ENCODE data around the gene MED10. TPM values are rescaled to one million over a fixed set of nuclear protein-coding genes. Genes with fewer than 3 reads are reported as not detected.

MED10 gene
- total and polyA plus RNA-seq, 2 experiments from 2014 or later: 16.0 to 58.1 TPM

DNA sequence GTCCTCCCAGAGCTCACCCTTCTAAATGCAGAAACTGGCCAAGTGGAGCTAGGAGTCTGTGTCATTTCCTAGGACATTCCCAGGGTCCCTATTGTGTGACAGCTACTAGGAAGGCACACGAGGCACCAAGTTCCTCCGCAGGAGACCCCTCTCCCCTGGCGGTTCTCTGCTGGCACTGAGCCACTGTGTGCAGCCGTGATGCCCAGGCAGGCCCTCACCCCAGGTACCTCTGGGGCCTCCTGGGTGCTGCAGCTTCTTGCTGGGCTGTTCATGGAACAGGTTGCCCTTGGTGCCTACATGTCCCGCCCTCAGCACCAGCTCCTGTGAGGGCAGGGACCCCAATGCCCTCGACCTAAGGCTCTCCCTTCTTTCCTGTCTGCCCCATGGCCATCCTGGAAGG is 23.1 kb downstream of the MED10 start:
- no peaks in the 10 kb centered on the region for H3K9me2 ChIP-seq (ENCODE audit: insufficient read depth)
- no peak overlapping the region for H3K4me2 ChIP-seq
- H3K9me3 Mint-ChIP-seq: no peaks in the 10 kb centered on the region
- H3K4me3 Mint-ChIP-seq: no peak overlapping the region
- TF ChIP-seq NANOG (IDR thresholded peaks at IDR 0.05; ENCODE audit: borderline replicate concordance): no peak
- TF ChIP-seq JUNB (IDR thresholded peaks at IDR 0.05; ENCODE audit: unreplicated experiment): no peak
- TF ChIP-seq, protein P1, sequence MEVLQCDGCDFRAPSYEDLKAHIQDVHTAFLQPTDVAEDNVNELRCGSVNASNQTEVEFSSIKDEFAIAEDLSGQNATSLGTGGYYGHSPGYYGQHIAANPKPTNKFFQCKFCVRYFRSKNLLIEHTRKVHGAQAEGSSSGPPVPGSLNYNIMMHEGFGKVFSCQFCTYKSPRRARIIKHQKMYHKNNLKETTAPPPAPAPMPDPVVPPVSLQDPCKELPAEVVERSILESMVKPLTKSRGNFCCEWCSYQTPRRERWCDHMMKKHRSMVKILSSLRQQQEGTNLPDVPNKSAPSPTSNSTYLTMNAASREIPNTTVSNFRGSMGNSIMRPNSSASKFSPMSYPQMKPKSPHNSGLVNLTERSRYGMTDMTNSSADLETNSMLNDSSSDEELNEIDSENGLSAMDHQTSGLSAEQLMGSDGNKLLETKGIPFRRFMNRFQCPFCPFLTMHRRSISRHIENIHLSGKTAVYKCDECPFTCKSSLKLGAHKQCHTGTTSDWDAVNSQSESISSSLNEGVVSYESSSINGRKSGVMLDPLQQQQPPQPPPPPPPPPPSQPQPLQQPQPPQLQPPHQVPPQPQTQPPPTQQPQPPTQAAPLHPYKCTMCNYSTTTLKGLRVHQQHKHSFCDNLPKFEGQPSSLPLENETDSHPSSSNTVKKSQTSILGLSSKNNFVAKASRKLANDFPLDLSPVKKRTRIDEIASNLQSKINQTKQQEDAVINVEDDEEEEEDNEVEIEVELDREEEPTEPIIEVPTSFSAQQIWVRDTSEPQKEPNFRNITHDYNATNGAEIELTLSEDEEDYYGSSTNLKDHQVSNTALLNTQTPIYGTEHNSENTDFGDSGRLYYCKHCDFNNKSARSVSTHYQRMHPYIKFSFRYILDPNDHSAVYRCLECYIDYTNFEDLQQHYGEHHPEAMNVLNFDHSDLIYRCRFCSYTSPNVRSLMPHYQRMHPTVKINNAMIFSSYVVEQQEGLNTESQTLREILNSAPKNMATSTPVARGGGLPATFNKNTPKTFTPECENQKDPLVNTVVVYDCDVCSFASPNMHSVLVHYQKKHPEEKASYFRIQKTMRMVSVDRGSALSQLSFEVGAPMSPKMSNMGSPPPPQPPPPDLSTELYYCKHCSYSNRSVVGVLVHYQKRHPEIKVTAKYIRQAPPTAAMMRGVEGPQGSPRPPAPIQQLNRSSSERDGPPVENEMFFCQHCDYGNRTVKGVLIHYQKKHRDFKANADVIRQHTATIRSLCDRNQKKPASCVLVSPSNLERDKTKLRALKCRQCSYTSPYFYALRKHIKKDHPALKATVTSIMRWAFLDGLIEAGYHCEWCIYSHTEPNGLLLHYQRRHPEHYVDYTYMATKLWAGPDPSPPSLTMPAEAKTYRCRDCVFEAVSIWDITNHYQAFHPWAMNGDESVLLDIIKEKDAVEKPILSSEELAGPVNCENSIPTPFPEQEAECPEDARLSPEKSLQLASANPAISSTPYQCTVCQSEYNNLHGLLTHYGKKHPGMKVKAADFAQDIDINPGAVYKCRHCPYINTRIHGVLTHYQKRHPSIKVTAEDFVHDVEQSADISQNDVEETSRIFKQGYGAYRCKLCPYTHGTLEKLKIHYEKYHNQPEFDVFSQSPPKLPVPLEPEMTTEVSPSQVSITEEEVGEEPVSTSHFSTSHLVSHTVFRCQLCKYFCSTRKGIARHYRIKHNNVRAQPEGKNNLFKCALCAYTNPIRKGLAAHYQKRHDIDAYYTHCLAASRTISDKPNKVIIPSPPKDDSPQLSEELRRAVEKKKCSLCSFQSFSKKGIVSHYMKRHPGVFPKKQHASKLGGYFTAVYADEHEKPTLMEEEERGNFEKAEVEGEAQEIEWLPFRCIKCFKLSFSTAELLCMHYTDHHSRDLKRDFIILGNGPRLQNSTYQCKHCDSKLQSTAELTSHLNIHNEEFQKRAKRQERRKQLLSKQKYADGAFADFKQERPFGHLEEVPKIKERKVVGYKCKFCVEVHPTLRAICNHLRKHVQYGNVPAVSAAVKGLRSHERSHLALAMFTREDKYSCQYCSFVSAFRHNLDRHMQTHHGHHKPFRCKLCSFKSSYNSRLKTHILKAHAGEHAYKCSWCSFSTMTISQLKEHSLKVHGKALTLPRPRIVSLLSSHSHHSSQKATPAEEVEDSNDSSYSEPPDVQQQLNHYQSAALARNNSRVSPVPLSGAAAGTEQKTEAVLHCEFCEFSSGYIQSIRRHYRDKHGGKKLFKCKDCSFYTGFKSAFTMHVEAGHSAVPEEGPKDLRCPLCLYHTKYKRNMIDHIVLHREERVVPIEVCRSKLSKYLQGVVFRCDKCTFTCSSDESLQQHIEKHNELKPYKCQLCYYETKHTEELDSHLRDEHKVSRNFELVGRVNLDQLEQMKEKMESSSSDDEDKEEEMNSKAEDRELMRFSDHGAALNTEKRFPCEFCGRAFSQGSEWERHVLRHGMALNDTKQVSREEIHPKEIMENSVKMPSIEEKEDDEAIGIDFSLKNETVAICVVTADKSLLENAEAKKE (CRISPR knock-in tag; IDR thresholded peaks at IDR 0.05): no peak
- no peak for TF ChIP-seq POLR2AphosphoS5 (IDR thresholded peaks at IDR 0.05; ENCODE audit: low read depth)
- no peak for TF ChIP-seq ZNF114 (CRISPR knock-in tag; IDR thresholded peaks at IDR 0.05)
- TF ChIP-seq EZH2 (IDR thresholded peaks at IDR 0.05; ENCODE audit: low read depth, unreplicated experiment): no peak
- TF ChIP-seq, protein P2, sequence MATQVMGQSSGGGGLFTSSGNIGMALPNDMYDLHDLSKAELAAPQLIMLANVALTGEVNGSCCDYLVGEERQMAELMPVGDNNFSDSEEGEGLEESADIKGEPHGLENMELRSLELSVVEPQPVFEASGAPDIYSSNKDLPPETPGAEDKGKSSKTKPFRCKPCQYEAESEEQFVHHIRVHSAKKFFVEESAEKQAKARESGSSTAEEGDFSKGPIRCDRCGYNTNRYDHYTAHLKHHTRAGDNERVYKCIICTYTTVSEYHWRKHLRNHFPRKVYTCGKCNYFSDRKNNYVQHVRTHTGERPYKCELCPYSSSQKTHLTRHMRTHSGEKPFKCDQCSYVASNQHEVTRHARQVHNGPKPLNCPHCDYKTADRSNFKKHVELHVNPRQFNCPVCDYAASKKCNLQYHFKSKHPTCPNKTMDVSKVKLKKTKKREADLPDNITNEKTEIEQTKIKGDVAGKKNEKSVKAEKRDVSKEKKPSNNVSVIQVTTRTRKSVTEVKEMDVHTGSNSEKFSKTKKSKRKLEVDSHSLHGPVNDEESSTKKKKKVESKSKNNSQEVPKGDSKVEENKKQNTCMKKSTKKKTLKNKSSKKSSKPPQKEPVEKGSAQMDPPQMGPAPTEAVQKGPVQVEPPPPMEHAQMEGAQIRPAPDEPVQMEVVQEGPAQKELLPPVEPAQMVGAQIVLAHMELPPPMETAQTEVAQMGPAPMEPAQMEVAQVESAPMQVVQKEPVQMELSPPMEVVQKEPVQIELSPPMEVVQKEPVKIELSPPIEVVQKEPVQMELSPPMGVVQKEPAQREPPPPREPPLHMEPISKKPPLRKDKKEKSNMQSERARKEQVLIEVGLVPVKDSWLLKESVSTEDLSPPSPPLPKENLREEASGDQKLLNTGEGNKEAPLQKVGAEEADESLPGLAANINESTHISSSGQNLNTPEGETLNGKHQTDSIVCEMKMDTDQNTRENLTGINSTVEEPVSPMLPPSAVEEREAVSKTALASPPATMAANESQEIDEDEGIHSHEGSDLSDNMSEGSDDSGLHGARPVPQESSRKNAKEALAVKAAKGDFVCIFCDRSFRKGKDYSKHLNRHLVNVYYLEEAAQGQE (IDR thresholded peaks at IDR 0.05; ENCODE audit: unreplicated experiment): no peak
- TF ChIP-seq, protein P3, sequence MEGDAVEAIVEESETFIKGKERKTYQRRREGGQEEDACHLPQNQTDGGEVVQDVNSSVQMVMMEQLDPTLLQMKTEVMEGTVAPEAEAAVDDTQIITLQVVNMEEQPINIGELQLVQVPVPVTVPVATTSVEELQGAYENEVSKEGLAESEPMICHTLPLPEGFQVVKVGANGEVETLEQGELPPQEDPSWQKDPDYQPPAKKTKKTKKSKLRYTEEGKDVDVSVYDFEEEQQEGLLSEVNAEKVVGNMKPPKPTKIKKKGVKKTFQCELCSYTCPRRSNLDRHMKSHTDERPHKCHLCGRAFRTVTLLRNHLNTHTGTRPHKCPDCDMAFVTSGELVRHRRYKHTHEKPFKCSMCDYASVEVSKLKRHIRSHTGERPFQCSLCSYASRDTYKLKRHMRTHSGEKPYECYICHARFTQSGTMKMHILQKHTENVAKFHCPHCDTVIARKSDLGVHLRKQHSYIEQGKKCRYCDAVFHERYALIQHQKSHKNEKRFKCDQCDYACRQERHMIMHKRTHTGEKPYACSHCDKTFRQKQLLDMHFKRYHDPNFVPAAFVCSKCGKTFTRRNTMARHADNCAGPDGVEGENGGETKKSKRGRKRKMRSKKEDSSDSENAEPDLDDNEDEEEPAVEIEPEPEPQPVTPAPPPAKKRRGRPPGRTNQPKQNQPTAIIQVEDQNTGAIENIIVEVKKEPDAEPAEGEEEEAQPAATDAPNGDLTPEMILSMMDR (conservative IDR thresholded peaks at IDR 0.05; ENCODE audit: low read depth in 2 of 2): no peak
- TF ChIP-seq CREB1 (CRISPR knock-in tag; IDR thresholded peaks at IDR 0.05; ENCODE audit: low read depth): no peak
- TF ChIP-seq EZH2phosphoT487 (IDR thresholded peaks at IDR 0.05; ENCODE audit: unreplicated experiment): no peak
- no peaks in the 10 kb centered on the region for H3K36me3 ChIP-seq (ENCODE audit: insufficient read depth)
- no peaks in the 10 kb centered on the region for H3K27me3 ChIP-seq (ENCODE audit: insufficient read depth)
- peaks cover 7% of the 10 kb centered on the region for H3K4me1 Mint-ChIP-seq
- no peak overlapping the region for H2AFZ ChIP-seq
- no peaks in the 10 kb centered on the region; the same call in 1 of the 2 replicates for H4K20me1 ChIP-seq (replicated peaks; ENCODE audit: insufficient read depth)
- no peaks in the 10 kb centered on the region for H3K79me2 ChIP-seq (replicated peaks; ENCODE audit: insufficient read depth)
- H3F3A ChIP-seq (replicated peaks; ENCODE audit: low read depth): no peaks in the 10 kb centered on the region
- H3K27ac Mint-ChIP-seq: no peak overlapping the region
- H3K4me3 ChIP-seq: no peak overlapping the region
- no peaks in the 10 kb centered on the region for H3K36me3 Mint-ChIP-seq (ENCODE audit: low read depth)
- H3K4me1 ChIP-seq (ENCODE audit: insufficient read depth): peaks cover 10% of the 10 kb centered on the region; the same call in 1 of the 2 replicates
- peaks cover 8% of the 10 kb centered on the region for H3K27me3 Mint-ChIP-seq (ENCODE audit: insufficient read depth, low read depth, poor library complexity)
- H3K27ac ChIP-seq (ENCODE audit: low read depth): no peak overlapping the region
- ATAC-seq (no peak), DNase-seq (ENCODE audit: low spot score) (no peak)
